Psoas muscle (tissue), 8 donors: ENCODE measurements around the gene HMGXB4. TPM values are rescaled to one million over a fixed set of nuclear protein-coding genes. Genes with fewer than 3 reads are reported as not detected.
A peak's percentile ranks its signal among the peaks of the same experiment; 100 is the strongest.

Experiments used
- ATAC-seq, 4 donors: fragments of 200-7000 bp; cut with Tn5 transposase; one replicate each; pipeline ENCODE4 v1.9.1; 2020; ENCODE audit warnings: moderate library complexity in 3 of 4, mild to moderate bottlenecking in 2 of 4
- DNase-seq, 2 donors: peaks; one replicate each; pipeline ENCODE4 v3.0.0-alpha.2; 2020
- H3K27ac ChIP-seq: fragments of 200-600 bp; one replicate; pipeline ENCODE4 v1.8.0; 2022
- H3K27me3 ChIP-seq, 3 donors: fragments of 200-600 bp in 1 of 3; one replicate each; pipeline versions ENCODE4 v1.6.1 to v1.8.0; 2013 to 2022; ENCODE audit warnings: low read length in 2 of 3, mild to moderate bottlenecking in 2 of 3, moderate library complexity in 1 of 3; ENCODE audit not compliant: insufficient read depth in 3 of 3
- H3K36me3 ChIP-seq, 2 donors: fragments of 200-600 bp in 1 of 2; one replicate each; pipeline versions ENCODE4 v1.6.1 to v1.8.0; 2013 to 2022; ENCODE audit warnings: low read depth in 1 of 2, mild to moderate bottlenecking in 1 of 2, moderate library complexity in 1 of 2; ENCODE audit not compliant: insufficient read depth in 1 of 2
- H3K4me1 ChIP-seq: fragments of 200-600 bp; one replicate; pipeline ENCODE4 v1.8.0; 2022
- H3K4me3 ChIP-seq: fragments of 200-600 bp; one replicate; pipeline ENCODE4 v1.8.0; 2022; ENCODE audit warnings: mild to moderate bottlenecking
- H3K9me3 ChIP-seq: fragments of 200-600 bp; one replicate; pipeline ENCODE4 v1.8.0; 2022
- WGBS, 3 donors: extraction: QIAGEN DNeasy Blood & Tissue Kit; methylation state at CpG; one replicate each; pipeline versions ENCODE4 v1.1.6 to v1.1.7; 2013; 5-methylcytosine and 5-hydroxymethylcytosine counted together
- intact Hi-C, 2 donors: fragments of 100-400 bp; cut with DNase I; formaldehyde crosslinking; loops; one replicate each; pipeline versions ENCODE4 v1.11.0 to v1.14.2; 2022
- polyA plus RNA-seq, 3 donors: library from polyadenylated mRNA; stranded (reverse); fragments of 200-250 nt; gene quantifications; one replicate each; pipeline ENCODE4 v1.2.3, GENCODE V29; 2013
- total RNA-seq, 4 donors: library from RNA; stranded (reverse); fragmentation: NEBNext Ultra II Directional in 2 of 4; extraction: Animal tissue kit (Norgen Biotek cat#: 25700) in 2 of 4; gene quantifications; one replicate each; pipeline versions ENCODE4 v1.2.1 to v1.2.4, GENCODE V29; 2021 to 2023
- TF ChIP-seq, protein P1 (sequence below): fragments of 200-600 bp; IDR thresholded peaks from one replicate; pipeline ENCODE4 v1.8.0; 2022; ENCODE audit warnings: antibody characterized with exemption
- donor health status: healthy with polysubstance abuse.
- donor health status: DM: no; HTN: no; CAD: no; lungs with moderate emphysema.
- donor health status: Bipolar disorder and iron deficiency.
- donor health status: healthy.
- donor health status: DM: yes; HTN: yes; CAD: no.
- donor health status: DM: no; HTN: no; CAD: no.
- donor health status: DM: no; HTN: no; CAD: no.
- donor health status: DM: yes; HTN: yes; CAD: no.

HMGXB4 gene
- total and polyA plus RNA-seq, 7 donors, result 6.0 to 12.4 (median 9.7) TPM

DNA sequence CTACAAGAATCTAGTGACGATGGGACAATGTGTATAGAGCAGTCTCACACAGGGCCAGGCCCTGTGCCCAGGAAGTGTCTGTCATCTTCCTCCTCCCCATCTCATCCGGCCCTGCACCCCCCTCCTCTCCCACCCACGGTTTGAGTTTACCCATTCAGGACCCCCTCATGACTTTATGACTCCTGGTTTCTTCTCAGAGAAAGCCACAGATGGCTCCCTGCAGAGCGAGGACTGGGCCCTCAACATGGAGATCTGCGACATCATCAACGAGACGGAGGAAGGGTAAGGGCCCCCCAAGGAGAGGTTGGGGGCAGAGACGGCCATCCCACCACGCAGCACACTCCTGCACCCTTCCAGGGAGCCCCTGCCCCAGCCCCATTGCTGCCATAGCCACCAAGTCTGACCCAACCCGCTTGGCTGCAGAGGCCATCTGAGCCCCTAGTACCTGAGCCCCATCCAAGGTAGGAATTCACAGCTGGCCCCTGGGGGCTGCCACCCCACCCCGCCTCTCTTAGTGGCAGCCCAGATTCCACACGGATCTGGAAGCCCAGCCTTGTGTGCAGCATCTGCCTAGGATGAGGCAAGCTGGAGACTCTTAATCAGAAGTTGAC, 60.5 kb downstream of the HMGXB4 start:
- WGBS, 3 donors, result 82 to 88% (median 82%) methylated on average over 12 of the region's 12 CpGs
- Histone ChIP-seq H3K27ac (peak overlapping the region; percentile 11), H3K36me3 (peaks cover 0 to 57% of the 10 kb centered on the region in 2 donors), H3K27me3 (no peaks in the 10 kb centered on the region), H3K4me1 (peaks cover 52% of the 10 kb centered on the region), H3K9me3 (no peaks in the 10 kb centered on the region), H3K4me3 (no peak overlapping the region)
- no peak for ATAC-seq
- TF ChIP-seq, protein P1, sequence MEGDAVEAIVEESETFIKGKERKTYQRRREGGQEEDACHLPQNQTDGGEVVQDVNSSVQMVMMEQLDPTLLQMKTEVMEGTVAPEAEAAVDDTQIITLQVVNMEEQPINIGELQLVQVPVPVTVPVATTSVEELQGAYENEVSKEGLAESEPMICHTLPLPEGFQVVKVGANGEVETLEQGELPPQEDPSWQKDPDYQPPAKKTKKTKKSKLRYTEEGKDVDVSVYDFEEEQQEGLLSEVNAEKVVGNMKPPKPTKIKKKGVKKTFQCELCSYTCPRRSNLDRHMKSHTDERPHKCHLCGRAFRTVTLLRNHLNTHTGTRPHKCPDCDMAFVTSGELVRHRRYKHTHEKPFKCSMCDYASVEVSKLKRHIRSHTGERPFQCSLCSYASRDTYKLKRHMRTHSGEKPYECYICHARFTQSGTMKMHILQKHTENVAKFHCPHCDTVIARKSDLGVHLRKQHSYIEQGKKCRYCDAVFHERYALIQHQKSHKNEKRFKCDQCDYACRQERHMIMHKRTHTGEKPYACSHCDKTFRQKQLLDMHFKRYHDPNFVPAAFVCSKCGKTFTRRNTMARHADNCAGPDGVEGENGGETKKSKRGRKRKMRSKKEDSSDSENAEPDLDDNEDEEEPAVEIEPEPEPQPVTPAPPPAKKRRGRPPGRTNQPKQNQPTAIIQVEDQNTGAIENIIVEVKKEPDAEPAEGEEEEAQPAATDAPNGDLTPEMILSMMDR, result no peak
- DNase-seq, result no peak
- intact Hi-C loops, result no loop called here

DNA sequence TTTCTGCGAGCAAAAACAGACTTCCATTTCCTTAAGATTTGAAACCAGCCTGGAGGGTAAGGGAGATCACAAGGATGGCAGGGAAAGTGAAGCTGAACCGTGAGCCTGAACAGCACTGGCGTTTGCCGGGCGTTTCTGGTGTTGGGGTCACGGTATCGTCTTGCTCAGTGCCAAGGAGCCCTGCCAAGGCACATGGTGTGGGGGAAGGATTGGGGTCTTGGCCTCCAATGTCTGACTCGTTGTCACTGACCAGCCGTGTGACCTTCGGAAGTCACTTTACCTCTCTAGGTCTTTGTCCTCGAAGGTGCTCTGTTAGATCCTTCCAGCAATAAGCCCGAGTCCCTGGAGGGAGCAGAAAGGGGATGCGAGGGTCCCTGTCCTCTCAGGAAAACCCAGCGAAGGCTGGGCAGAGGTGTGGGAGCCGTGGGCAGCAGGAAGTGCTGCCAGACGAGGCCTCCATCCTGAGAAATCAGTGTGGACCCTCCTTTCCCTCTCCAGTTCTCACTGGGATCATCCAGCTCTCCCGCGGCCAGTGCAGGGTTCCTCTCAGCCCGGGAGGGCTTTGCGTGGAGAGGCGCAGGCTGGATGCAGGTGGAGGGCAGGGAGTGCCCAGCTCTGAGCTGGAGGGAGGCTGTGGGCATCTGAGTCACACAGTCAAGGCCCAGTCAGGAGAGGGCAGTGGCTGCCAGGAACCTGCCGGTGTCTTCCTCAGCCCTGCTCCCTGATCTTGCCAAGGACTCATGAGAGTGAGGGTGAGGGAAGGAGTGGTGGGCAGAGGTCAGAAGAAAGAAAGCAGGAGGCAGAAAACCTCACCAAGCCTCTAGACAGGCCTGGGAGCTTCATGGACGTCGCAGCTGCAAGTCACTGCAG, 61.3 kb downstream of the HMGXB4 start:
- ATAC-seq (no peak), DNase-seq (no peak)
- H3K4me1 ChIP-seq, result peaks cover 44% of the 10 kb centered on the region
- TF ChIP-seq, protein P1, result no peak
- no peaks in the 10 kb centered on the region for H3K9me3 ChIP-seq
- peak overlapping the region; percentile 11 for H3K27ac ChIP-seq
- intact Hi-C loops, result no loop called here
- WGBS, 3 donors, result 75 to 81% (median 79%) methylated on average over 24 of the region's 24 CpGs
- H3K27me3 ChIP-seq, result no peaks in the 10 kb centered on the region
- no peak overlapping the region for H3K4me3 ChIP-seq
- peaks cover 0 to 65% of the 10 kb centered on the region in 2 donors for H3K36me3 ChIP-seq

- no peak overlapping the region for H3K4me3 ChIP-seq
- intact Hi-C loops, result no loop called here
- DNase-seq (peak in 1 of 2 donors; percentile 43), ATAC-seq (no peak)
- no peaks in the 10 kb centered on the region for H3K27me3 ChIP-seq
- peaks cover 0 to 73% of the 10 kb centered on the region in 2 donors for H3K36me3 ChIP-seq
- peaks cover 35% of the 10 kb centered on the region for H3K4me1 ChIP-seq
- H3K27ac ChIP-seq, result no peak overlapping the region
- TF ChIP-seq, protein P1, result no peak
- no peaks in the 10 kb centered on the region for H3K9me3 ChIP-seq
- WGBS, 3 donors, result 88 to 90% (median 89%) methylated on average over 18 of the region's 18 CpGs
These were observed 62.1 kb downstream of the HMGXB4 start for GRCh38 chr22:35319244-35319985.

GRCh38 chr22:35322126-35322525, 64.8 kb downstream of the HMGXB4 start:
- peak in 1 of 2 donors; percentile 48 for DNase-seq
- Histone ChIP-seq H3K4me1 (peaks cover 10% of the 10 kb centered on the region), H3K4me3 (no peak overlapping the region), H3K36me3 (peaks cover 6 to 100% of the 10 kb centered on the region in 2 donors), H3K27me3 (no peaks in the 10 kb centered on the region), H3K27ac (no peak overlapping the region), H3K9me3 (no peaks in the 10 kb centered on the region)
- 70 to 81% (median 80%) methylated on average over 10 of the region's 10 CpGs for WGBS, 3 donors
- peak in 1 of 4 donors; percentile 36 for ATAC-seq
- TF ChIP-seq, protein P1, result no peak
- intact Hi-C loops, result no loop called here
